Transverse colon (tissue), 4 donors: ENCODE measurements around the gene VTCN1.

ENCODE experiments used
- EP300 ChIP-seq: sonication (generic); formaldehyde crosslinking; IDR thresholded peaks from one replicate; pipeline ENCODE4 v1.6.1; 2017; ENCODE audit warnings: antibody characterized with exemption, low read depth
- POLR2A ChIP-seq: fragments of 450-650 bp; IDR thresholded peaks from one replicate; pipeline ENCODE4 v1.6.1; 2016; ENCODE audit warnings: antibody characterized with exemption, mild to moderate bottlenecking, moderate library complexity
- POLR2AphosphoS5 ChIP-seq, 3 donors: sonication (generic); formaldehyde crosslinking; IDR thresholded peaks; one replicate each; pipeline ENCODE4 v1.6.1; 2016; ENCODE audit warnings: antibody characterized with exemption in 3 of 3
- TF ChIP-seq, protein P1 (sequence below), 5 experiments: fragments of 200-600 bp in 3 of 5; fragments of 450-650 bp in 2 of 5; sonication (generic) in 3 of 5; IDR thresholded peaks; 1 replicate in 2 of 5; 2 replicates in 3 of 5; pipeline ENCODE4 v1.5.1; 2016 to 2017; ENCODE audit warnings: antibody characterized with exemption in 5 of 5, inconsistent platforms in 3 of 5, mild to moderate bottlenecking in 2 of 5, moderate library complexity in 1 of 5

DNA sequence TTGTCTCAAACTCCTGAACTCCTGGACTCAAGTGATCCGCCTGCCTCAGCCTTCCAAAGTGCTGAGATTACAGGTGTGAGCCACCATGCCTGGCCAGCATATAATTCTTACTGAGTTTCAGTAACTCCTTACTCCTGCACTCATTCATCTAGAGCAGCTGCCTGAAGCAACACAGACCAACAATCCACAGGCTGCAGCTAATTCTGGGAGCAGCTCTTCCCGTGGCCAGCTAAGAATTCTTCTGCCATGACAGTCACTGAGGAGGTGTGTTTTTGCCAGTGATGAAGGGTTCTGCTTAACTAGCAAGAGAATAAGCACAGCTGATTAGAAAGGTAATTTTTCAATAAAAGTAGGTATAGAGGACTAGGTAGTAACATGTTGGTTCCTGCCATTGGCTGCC is 5.4 kb downstream of the VTCN1 start:
- TF ChIP-seq POLR2A (no peak), POLR2AphosphoS5 (IDR thresholded peaks at IDR 0.05) (no peak), EP300 (no peak)
- TF ChIP-seq, protein P1, sequence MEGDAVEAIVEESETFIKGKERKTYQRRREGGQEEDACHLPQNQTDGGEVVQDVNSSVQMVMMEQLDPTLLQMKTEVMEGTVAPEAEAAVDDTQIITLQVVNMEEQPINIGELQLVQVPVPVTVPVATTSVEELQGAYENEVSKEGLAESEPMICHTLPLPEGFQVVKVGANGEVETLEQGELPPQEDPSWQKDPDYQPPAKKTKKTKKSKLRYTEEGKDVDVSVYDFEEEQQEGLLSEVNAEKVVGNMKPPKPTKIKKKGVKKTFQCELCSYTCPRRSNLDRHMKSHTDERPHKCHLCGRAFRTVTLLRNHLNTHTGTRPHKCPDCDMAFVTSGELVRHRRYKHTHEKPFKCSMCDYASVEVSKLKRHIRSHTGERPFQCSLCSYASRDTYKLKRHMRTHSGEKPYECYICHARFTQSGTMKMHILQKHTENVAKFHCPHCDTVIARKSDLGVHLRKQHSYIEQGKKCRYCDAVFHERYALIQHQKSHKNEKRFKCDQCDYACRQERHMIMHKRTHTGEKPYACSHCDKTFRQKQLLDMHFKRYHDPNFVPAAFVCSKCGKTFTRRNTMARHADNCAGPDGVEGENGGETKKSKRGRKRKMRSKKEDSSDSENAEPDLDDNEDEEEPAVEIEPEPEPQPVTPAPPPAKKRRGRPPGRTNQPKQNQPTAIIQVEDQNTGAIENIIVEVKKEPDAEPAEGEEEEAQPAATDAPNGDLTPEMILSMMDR (IDR thresholded peaks at IDR 0.05): no peak
